B cell (primary cell): ENCODE measurements around the gene EIF4E2. TPM values are rescaled to one million over a fixed set of nuclear protein-coding genes. Genes with fewer than 3 reads are reported as not detected.

Experiments used
- ATAC-seq: fragments of 200-7000 bp; cut with Tn5 transposase; one replicate; pipeline ENCODE4 v1.10.0; 2021; ENCODE audit warnings: low read depth, mild to moderate bottlenecking, moderate number of reproducible peaks, moderate library complexity
- CTCF ChIA-PET: fragments of 350-600 bp; sonication (Branson Sonifier 250); formaldehyde crosslinking; loops from one replicate; lab custom pipeline; 2021; ENCODE audit warnings: antibody characterized with exemption, inconsistent platforms; lab: Charles Lee
- POLR2A ChIA-PET: fragments of 350-600 bp; sonication (Branson Sonifier 250); formaldehyde crosslinking; loops from one replicate; lab custom pipeline; 2021; ENCODE audit warnings: antibody characterized with exemption; lab: Charles Lee
- DNase-seq: peaks from one replicate; pipeline ENCODE4 v3.0.0; 2013
- H2AFZ ChIP-seq: 2 replicates; pipeline ENCODE4 v1.6.1; 2012; ENCODE audit warnings: mild to moderate bottlenecking, low read depth, low read length; ENCODE audit not compliant: insufficient read depth, poor library complexity, severe bottlenecking
- H3K27ac ChIP-seq, 2 donors: 1 replicate in 1 of 2; 2 replicates in 1 of 2; pipeline ENCODE4 v1.5.1; 2012 to 2013; ENCODE audit warnings: low read length in 2 of 2, mild to moderate bottlenecking in 2 of 2, moderate library complexity in 1 of 2
- H3K27me3 ChIP-seq, 4 experiments: fragments of 200-600 bp in 1 of 4; sonication (generic) in 1 of 4; replicated peaks in 1 of 4; 1 replicate in 2 of 4; 2 replicates in 2 of 4; pipeline versions ENCODE4 v1.6.1 to v1.7.0; 2013 to 2016; ENCODE audit warnings: low read length in 3 of 4, mild to moderate bottlenecking in 2 of 4, mixed read lengths in 1 of 4, moderate library complexity in 1 of 4; ENCODE audit not compliant: insufficient read depth in 4 of 4, control insufficient read depth in 3 of 4; ENCODE audit errors: control extremely low read depth in 1 of 4
- H3K36me3 ChIP-seq, 2 experiments: replicated peaks in 1 of 2; 1 replicate in 1 of 2; 2 replicates in 1 of 2; pipeline versions ENCODE4 v1.6.1 to v1.7.1; 2013; ENCODE audit warnings: low read length in 1 of 2; ENCODE audit not compliant: insufficient read depth in 2 of 2, control insufficient read depth in 1 of 2; ENCODE audit errors: control extremely low read depth in 1 of 2, extremely low read depth in 1 of 2
- H3K4me1 ChIP-seq, 2 donors: fragments of 200-600 bp in 1 of 2; sonication (generic) in 1 of 2; 1 replicate in 1 of 2; 2 replicates in 1 of 2; pipeline versions ENCODE4 v1.5.1 to v1.6.1; 2013 to 2017; ENCODE audit warnings: low read length in 2 of 2; ENCODE audit not compliant: control insufficient read depth in 2 of 2, insufficient read depth in 2 of 2
- H3K4me2 ChIP-seq: replicated peaks from 2 replicates; pipeline ENCODE3; 2012; ENCODE audit warnings: mild to moderate bottlenecking, low read depth, low read length; ENCODE audit not compliant: poor library complexity, severe bottlenecking
- H3K4me3 ChIP-seq, 5 experiments: fragments of 200-600 bp in 1 of 5; sonication (generic) in 1 of 5; 1 replicate in 3 of 5; 2 replicates in 2 of 5; pipeline versions ENCODE4 v1.5.1 to v1.7.0; 2011 to 2016; ENCODE audit warnings: low read length in 4 of 5, mild to moderate bottlenecking in 4 of 5, low read depth in 2 of 5, control low read depth in 1 of 5, moderate library complexity in 1 of 5; ENCODE audit not compliant: insufficient read depth in 1 of 5; ENCODE audit errors: control extremely low read depth in 1 of 5, extremely low read depth in 1 of 5
- H3K79me2 ChIP-seq: fragments of 200-600 bp; sonication (generic); one replicate; pipeline ENCODE4 v1.6.0; 2016; ENCODE audit warnings: low read length; ENCODE audit not compliant: control insufficient read depth, insufficient read depth
- H3K9ac ChIP-seq: fragments of 200-600 bp; sonication (generic); 2 replicates; pipeline ENCODE4 v1.6.1; 2017; ENCODE audit warnings: mild to moderate bottlenecking, low read length, moderate library complexity
- H3K9me3 ChIP-seq, 3 donors: one replicate each; pipeline versions ENCODE4 v1.6.1 to v1.7.1; 2013; ENCODE audit warnings: low read length in 2 of 3; ENCODE audit not compliant: control insufficient read depth in 2 of 3, insufficient read depth in 1 of 3; ENCODE audit errors: control extremely low read depth in 1 of 3
- H4K20me1 ChIP-seq: 2 replicates; pipeline ENCODE4 v1.6.0; 2012; ENCODE audit warnings: mild to moderate bottlenecking, low read length; ENCODE audit not compliant: insufficient read depth, control insufficient read depth, poor library complexity, severe bottlenecking
- H3K27ac Mint-ChIP-seq: one replicate; pipeline ENCODE4 v1.8.0; 2021; ENCODE audit warnings: mixed read lengths
- H3K27me3 Mint-ChIP-seq: one replicate; pipeline ENCODE4 v1.8.0; 2021; ENCODE audit warnings: mixed read lengths
- H3K4me1 Mint-ChIP-seq: one replicate; pipeline ENCODE4 v1.8.0; 2021; ENCODE audit warnings: mixed read lengths
- H3K4me3 Mint-ChIP-seq: one replicate; pipeline ENCODE4 v1.8.0; 2021; ENCODE audit warnings: mixed read lengths
- H3K9me3 Mint-ChIP-seq: one replicate; pipeline ENCODE4 v1.8.0; 2022; ENCODE audit warnings: mixed read lengths; ENCODE audit not compliant: insufficient read depth
- CTCF ChIP-seq: fragments of 200-600 bp; IDR thresholded peaks from one replicate; pipeline ENCODE4 v1.8.0; 2022; ENCODE audit warnings: antibody characterized with exemption, mild to moderate bottlenecking
- EZH2 ChIP-seq: IDR thresholded peaks from 2 replicates; pipeline ENCODE4 v1.6.1; 2012; ENCODE audit warnings: borderline replicate concordance, low read depth, mild to moderate bottlenecking, moderate library complexity, low read length; ENCODE audit not compliant: insufficient read depth, poor library complexity, severe bottlenecking
- WGBS: methylation state at CpG from one replicate; pipeline ENCODE4 v1.1.5; 2013; ENCODE audit warnings: missing lambda C conversion rate; ENCODE audit not compliant: insufficient coverage; 5-methylcytosine and 5-hydroxymethylcytosine counted together
- intact Hi-C: fragments of 100-400 bp; cut with micrococcal nuclease; formaldehyde crosslinking; loops from one replicate; pipeline ENCODE4 v1.10.0; 2022
- polyA plus RNA-seq: library from polyadenylated mRNA; depleted of rRNA; stranded (reverse); fragments of >200 nt; gene quantifications from 2 replicates; pipeline ENCODE4 v1.2.3, GENCODE V29; 2012
- total RNA-seq, 2 donors: library from RNA; stranded (reverse); fragments of 120-200 nt in 1 of 2; gene quantifications; 1 replicate in 1 of 2; 2 replicates in 1 of 2; pipeline versions ENCODE4 v1.2.3 to v1.2.4, GENCODE V29; 2013 to 2022

EIF4E2 gene
- total and polyA plus RNA-seq, 2 donors (not counting 1 experiment from before 2014, with no cell fraction given) = 17.9 to 67.0 TPM

- H4K20me1 ChIP-seq = no peaks in the 10 kb centered on the region
- no peak overlapping the region for H2AFZ ChIP-seq
- DNase-seq (no peak), ATAC-seq (no peak)
- H3K27ac ChIP-seq = no peak overlapping the region
- TF ChIP-seq EZH2 = no peak
- TF ChIP-seq CTCF = no peak
- H3K27me3 ChIP-seq = peaks cover 0 to 2% (median 0%) of the 10 kb centered on the region in 4 experiments
- H3K9ac ChIP-seq = no peak overlapping the region
- peaks cover 9% of the 10 kb centered on the region for H3K4me1 Mint-ChIP-seq
- no peaks in the 10 kb centered on the region for H3K79me2 ChIP-seq
- ChIA-PET POLR2A (interaction anchor here (0.7 kb wide), 1 partner anchor 518 kb away, joined by 4 read pairs; no protein-coding TSS in a partner anchor), CTCF (interaction anchor here (0.7 kb wide), 2 partner anchors 42 to 701 kb away, joined by 3 to 4 read pairs; no protein-coding TSS in a partner anchor)
- 96% methylated on average over 17 of the region's 17 CpGs for WGBS
- intact Hi-C loops = loop anchor here (10.0 kb wide), 1 partner anchor 418 kb away; no protein-coding TSS in a partner anchor
- H3K4me3 ChIP-seq = no peak overlapping the region
- no peaks in the 10 kb centered on the region for H3K36me3 ChIP-seq
- peaks cover 0 to 3% (median 0%) of the 10 kb centered on the region in 3 donors for H3K9me3 ChIP-seq
- no peak overlapping the region for H3K4me2 ChIP-seq
- no peak overlapping the region for H3K4me3 Mint-ChIP-seq
- peaks cover 3 to 8% of the 10 kb centered on the region in 2 donors for H3K4me1 ChIP-seq
- no peak overlapping the region for H3K27ac Mint-ChIP-seq
- no peaks in the 10 kb centered on the region for H3K9me3 Mint-ChIP-seq
- peaks cover 16% of the 10 kb centered on the region for H3K27me3 Mint-ChIP-seq
Measured at GRCh38 chr2:232607011-232607410, 56.5 kb downstream of the EIF4E2 start.

- Histone ChIP-seq H4K20me1 (no peaks in the 10 kb centered on the region), H3K27ac (no peak overlapping the region), H3K36me3 (no peaks in the 10 kb centered on the region), H3K27me3 (peaks cover 0 to 2% (median 0%) of the 10 kb centered on the region in 4 experiments), H3K79me2 (no peaks in the 10 kb centered on the region), H3K4me2 (no peak overlapping the region), H3K4me3 (no peak overlapping the region), H3K4me1 (peaks cover 3 to 8% of the 10 kb centered on the region in 2 donors), H2AFZ (no peak overlapping the region), H3K9ac (no peak overlapping the region), H3K9me3 (peaks cover 0 to 3% (median 0%) of the 10 kb centered on the region in 3 donors)
- no peak for ATAC-seq
- ChIA-PET POLR2A (no interaction called here), CTCF (no interaction called here)
- Mint-ChIP-seq H3K27me3 (peaks cover 5% of the 10 kb centered on the region), H3K9me3 (no peaks in the 10 kb centered on the region), H3K4me3 (no peak overlapping the region), H3K27ac (no peak overlapping the region), H3K4me1 (peaks cover 9% of the 10 kb centered on the region)
- intact Hi-C loops = loop anchor here (10.0 kb wide), 1 partner anchor 415 kb away; no protein-coding TSS in a partner anchor
- TF ChIP-seq EZH2 (no peak), CTCF (no peak)
- 94% methylated on average over 6 of the region's 8 CpGs for WGBS
- DNase-seq = no peak
Measured at GRCh38 chr2:232609607-232610006, 59.1 kb downstream of the EIF4E2 start.
